GM23338 (cell line): ENCODE measurements around the gene TTBK2. TPM values are rescaled to one million over a fixed set of nuclear protein-coding genes. Genes with fewer than 3 reads are reported as not detected.

Experiments used
- ATAC-seq: fragments of 200-7000 bp; cut with Tn5 transposase; 3 replicates; pipeline ENCODE4 v1.9.1; 2020
- DNase-seq: peaks from one replicate; pipeline ENCODE4 v3.0.0-alpha.2; 2015; ENCODE audit warnings: low spot score
- H2AFZ ChIP-seq: fragments of 200-600 bp; sonication (generic); 2 replicates; pipeline ENCODE4 v1.8.0; 2016; ENCODE audit warnings: antibody characterized with exemption, mild to moderate bottlenecking, moderate library complexity
- H3F3A ChIP-seq: fragments of 200-600 bp; sonication (generic); replicated peaks from 2 replicates; pipeline ENCODE4 v1.8.0; 2017; ENCODE audit warnings: antibody characterized with exemption, mixed run types, low read depth
- H3K27ac ChIP-seq: fragments of 200-600 bp; sonication (generic); 2 replicates; pipeline ENCODE4 v1.6.1; 2016; ENCODE audit warnings: low read depth
- H3K27me3 ChIP-seq: fragments of 200-600 bp; sonication (generic); 2 replicates; pipeline ENCODE4 v1.8.0; 2016; ENCODE audit warnings: mild to moderate bottlenecking, mixed run types, moderate library complexity; ENCODE audit not compliant: insufficient read depth
- H3K36me3 ChIP-seq: fragments of 200-600 bp; sonication (generic); 2 replicates; pipeline ENCODE4 v1.8.0; 2016; ENCODE audit warnings: mild to moderate bottlenecking; ENCODE audit not compliant: insufficient read depth
- H3K4me1 ChIP-seq: fragments of 200-600 bp; sonication (generic); 2 replicates; pipeline ENCODE4 v1.8.0; 2016; ENCODE audit warnings: mild to moderate bottlenecking, moderate library complexity; ENCODE audit not compliant: insufficient read depth
- H3K4me2 ChIP-seq: fragments of 200-600 bp; sonication (generic); 2 replicates; pipeline ENCODE4 v1.7.1; 2017; ENCODE audit warnings: mixed run types
- H3K4me3 ChIP-seq: fragments of 200-600 bp; sonication (generic); 2 replicates; pipeline ENCODE4 v1.6.1; 2016; ENCODE audit warnings: mixed run types
- H3K79me2 ChIP-seq: fragments of 200-600 bp; sonication (generic); replicated peaks from 2 replicates; pipeline ENCODE4 v1.8.0; 2017; ENCODE audit warnings: mild to moderate bottlenecking; ENCODE audit not compliant: insufficient read depth
- H3K9me2 ChIP-seq: fragments of 200-600 bp; sonication (generic); 2 replicates; pipeline ENCODE4 v1.8.0; 2017; ENCODE audit not compliant: insufficient read depth
- H4K20me1 ChIP-seq: fragments of 200-600 bp; sonication (generic); replicated peaks from 2 replicates; pipeline ENCODE4 v1.8.0; 2017; ENCODE audit warnings: mild to moderate bottlenecking; ENCODE audit not compliant: insufficient read depth
- H3K27ac Mint-ChIP-seq: 2 replicates; pipeline ENCODE4 v1.8.0; 2020; ENCODE audit warnings: inconsistent platforms, mild to moderate bottlenecking, moderate library complexity, mixed read lengths
- H3K27me3 Mint-ChIP-seq: 3 replicates; pipeline ENCODE4 v1.8.0; 2022; ENCODE audit warnings: low read depth, mild to moderate bottlenecking, moderate library complexity, mixed read lengths, inconsistent platforms; ENCODE audit not compliant: insufficient read depth, poor library complexity
- H3K36me3 Mint-ChIP-seq: 3 replicates; pipeline ENCODE4 v1.8.0; 2021; ENCODE audit warnings: low read depth, mild to moderate bottlenecking, inconsistent platforms, moderate library complexity, mixed read lengths
- H3K4me1 Mint-ChIP-seq: 3 replicates; pipeline ENCODE4 v1.8.0; 2020; ENCODE audit warnings: mild to moderate bottlenecking, inconsistent platforms, mixed read lengths
- H3K4me3 Mint-ChIP-seq: 3 replicates; pipeline ENCODE4 v1.8.0; 2021; ENCODE audit warnings: moderate library complexity, mild to moderate bottlenecking, inconsistent platforms, mixed read lengths
- H3K9me3 Mint-ChIP-seq: 3 replicates; pipeline ENCODE4 v1.8.0; 2020; ENCODE audit warnings: moderate library complexity, mild to moderate bottlenecking, inconsistent platforms, mixed read lengths
- CREB1 ChIP-seq: fragments of 250-450 bp; sonication (Bioruptor Pico); IDR thresholded peaks from 2 replicates; pipeline ENCODE4 v1.5.0; 2020; ENCODE audit warnings: low read depth, mild to moderate bottlenecking, moderate library complexity
- EZH2 ChIP-seq: fragments of 200-600 bp; sonication (generic); IDR thresholded peaks from one replicate; pipeline ENCODE4 v1.8.0; 2017; ENCODE audit warnings: antibody characterized with exemption, mild to moderate bottlenecking, low read depth; ENCODE audit not compliant: unreplicated experiment
- EZH2phosphoT487 ChIP-seq: fragments of 200-600 bp; sonication (generic); IDR thresholded peaks from one replicate; pipeline ENCODE4 v1.8.1; 2018; ENCODE audit warnings: antibody characterized with exemption; ENCODE audit not compliant: unreplicated experiment
- JUNB ChIP-seq: IDR thresholded peaks from one replicate; pipeline ENCODE4 v1.6.1; 2016; ENCODE audit warnings: antibody characterized with exemption; ENCODE audit not compliant: unreplicated experiment
- POLR2AphosphoS5 ChIP-seq: IDR thresholded peaks from 2 replicates; pipeline ENCODE4 v1.6.1; 2016; ENCODE audit warnings: antibody characterized with exemption, low read depth
- STAT1 ChIP-seq: IDR thresholded peaks from one replicate; pipeline ENCODE4 v1.6.1; 2016; ENCODE audit warnings: antibody characterized with exemption; ENCODE audit not compliant: unreplicated experiment
- ZNF114 ChIP-seq: fragments of 250-450 bp; sonication (Bioruptor Pico); IDR thresholded peaks from 2 replicates; pipeline ENCODE4 v1.5.0; 2020; ENCODE audit warnings: mild to moderate bottlenecking, moderate library complexity
- ZNF331 ChIP-seq: fragments of 250-450 bp; sonication (Bioruptor Pico); IDR thresholded peaks from 2 replicates; pipeline ENCODE4 v1.5.0; 2020; ENCODE audit warnings: low read depth, mild to moderate bottlenecking, moderate library complexity
- polyA plus RNA-seq: library from polyadenylated mRNA; unstranded; fragments of >200 nt; fragmentation: Nextera tagmentation; extraction: Ambion mirVana; gene quantifications from 2 replicates; pipeline ENCODE4 v1.2.1, GENCODE V29; 2016
- total RNA-seq: library from RNA; depleted of rRNA; stranded (reverse); fragments of >200 nt; shearing (Covaris generic); gene quantifications from 2 replicates; pipeline ENCODE4 v1.2.3, GENCODE V29; 2014
- TF ChIP-seq, protein P1 (sequence below): IDR thresholded peaks from one replicate; pipeline ENCODE4 v1.6.1; 2018; ENCODE audit warnings: antibody characterized with exemption; ENCODE audit not compliant: unreplicated experiment
- TF ChIP-seq, protein P2 (sequence below), 2 experiments: fragments of 200-600 bp in 1 of 2; sonication (generic) in 1 of 2; conservative IDR thresholded peaks; 2 replicates each; pipeline versions ENCODE4 v1.5.1 to v1.6.1; 2016 to 2017; ENCODE audit warnings: antibody characterized with exemption in 2 of 2, low read depth in 2 of 2, mild to moderate bottlenecking in 2 of 2, moderate library complexity in 1 of 2
- TF ChIP-seq, protein P3 (sequence below): IDR thresholded peaks from 2 replicates; pipeline ENCODE4 v1.6.1; 2016; ENCODE audit warnings: antibody characterized with exemption

The TTBK2 gene
- total and polyA plus RNA-seq, 2 experiments from 2014 or later = 5.8 to 15.9 TPM

DNA sequence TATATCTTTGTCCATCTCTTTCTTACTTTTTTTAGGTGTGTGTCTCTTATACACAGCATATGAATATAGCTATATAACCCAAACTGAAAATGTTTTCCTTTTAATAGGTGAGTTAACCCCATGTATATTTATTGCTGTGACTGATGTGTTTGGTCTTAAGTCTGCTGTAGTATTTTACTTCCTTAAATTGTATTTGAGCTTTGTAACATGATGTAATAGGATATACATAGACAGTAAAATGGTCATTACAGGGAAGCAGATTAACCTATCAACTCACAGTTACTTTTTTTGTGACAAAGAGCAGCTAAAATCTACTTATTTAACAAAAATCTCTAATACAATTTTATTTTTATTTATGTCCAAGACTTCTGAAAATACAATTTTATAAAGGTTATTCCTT is 131.9 kb downstream of the TTBK2 start:
- Histone ChIP-seq H3K4me2 (no peak overlapping the region), H4K20me1 (no peaks in the 10 kb centered on the region; the same call in 1 of the 2 replicates), H3K79me2 (no peaks in the 10 kb centered on the region), H3K36me3 (no peaks in the 10 kb centered on the region; the same call in 1 of the 2 replicates), H3K27ac (no peak overlapping the region), H3K27me3 (no peaks in the 10 kb centered on the region), H3K4me3 (no peak overlapping the region), H3F3A (no peaks in the 10 kb centered on the region), H2AFZ (no peak overlapping the region), H3K9me2 (no peaks in the 10 kb centered on the region), H3K4me1 (no peaks in the 10 kb centered on the region)
- Mint-ChIP-seq H3K4me1 (peaks cover 5% of the 10 kb centered on the region; the same call in 2 of the 3 replicates), H3K27ac (no peak overlapping the region), H3K36me3 (no peaks in the 10 kb centered on the region), H3K4me3 (no peak overlapping the region), H3K9me3 (no peaks in the 10 kb centered on the region), H3K27me3 (no peaks in the 10 kb centered on the region)
- ATAC-seq (no peak), DNase-seq (no peak)
- TF ChIP-seq POLR2AphosphoS5 (no peak), EZH2 (no peak), STAT1 (no peak)

DNA sequence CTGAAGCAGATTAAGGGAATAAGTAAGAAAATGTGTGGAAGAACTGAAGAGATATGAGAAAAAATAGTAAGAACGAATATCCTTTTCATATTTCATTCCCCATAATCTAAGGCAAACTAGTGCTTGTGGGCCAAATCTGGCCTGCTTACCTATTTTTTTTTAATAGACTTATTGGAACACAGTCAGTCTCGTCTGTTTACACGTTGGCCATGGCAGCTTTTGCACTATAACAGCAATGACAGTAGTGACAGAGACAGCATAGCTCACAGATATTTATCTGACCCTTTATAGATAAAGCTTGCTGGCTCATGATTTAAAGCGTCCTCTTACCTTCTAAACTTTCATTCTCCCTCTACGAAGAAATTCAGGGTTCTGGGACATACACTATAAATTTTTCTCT is 133.6 kb downstream of the TTBK2 start:
- H3K4me2 ChIP-seq = no peak overlapping the region
- no peaks in the 10 kb centered on the region for H3K79me2 ChIP-seq
- no peak overlapping the region for H2AFZ ChIP-seq
- Mint-ChIP-seq H3K4me3 (no peak overlapping the region), H3K27me3 (no peaks in the 10 kb centered on the region), H3K27ac (no peak overlapping the region), H3K9me3 (no peaks in the 10 kb centered on the region), H3K4me1 (peaks cover 5% of the 10 kb centered on the region; the same call in 2 of the 3 replicates), H3K36me3 (no peaks in the 10 kb centered on the region; the same call in 2 of the 3 replicates)
- ATAC-seq = no peak
- no peaks in the 10 kb centered on the region for H3K9me2 ChIP-seq
- H3K27ac ChIP-seq = no peak overlapping the region
- H3F3A ChIP-seq = no peaks in the 10 kb centered on the region
- H4K20me1 ChIP-seq = no peaks in the 10 kb centered on the region; the same call in 1 of the 2 replicates
- no peak overlapping the region for H3K4me3 ChIP-seq
- no peaks in the 10 kb centered on the region for H3K36me3 ChIP-seq
- no peaks in the 10 kb centered on the region for H3K4me1 ChIP-seq
- no peaks in the 10 kb centered on the region for H3K27me3 ChIP-seq
- no peak for DNase-seq
- no peak for TF ChIP-seq STAT1
- TF ChIP-seq, protein P1, sequence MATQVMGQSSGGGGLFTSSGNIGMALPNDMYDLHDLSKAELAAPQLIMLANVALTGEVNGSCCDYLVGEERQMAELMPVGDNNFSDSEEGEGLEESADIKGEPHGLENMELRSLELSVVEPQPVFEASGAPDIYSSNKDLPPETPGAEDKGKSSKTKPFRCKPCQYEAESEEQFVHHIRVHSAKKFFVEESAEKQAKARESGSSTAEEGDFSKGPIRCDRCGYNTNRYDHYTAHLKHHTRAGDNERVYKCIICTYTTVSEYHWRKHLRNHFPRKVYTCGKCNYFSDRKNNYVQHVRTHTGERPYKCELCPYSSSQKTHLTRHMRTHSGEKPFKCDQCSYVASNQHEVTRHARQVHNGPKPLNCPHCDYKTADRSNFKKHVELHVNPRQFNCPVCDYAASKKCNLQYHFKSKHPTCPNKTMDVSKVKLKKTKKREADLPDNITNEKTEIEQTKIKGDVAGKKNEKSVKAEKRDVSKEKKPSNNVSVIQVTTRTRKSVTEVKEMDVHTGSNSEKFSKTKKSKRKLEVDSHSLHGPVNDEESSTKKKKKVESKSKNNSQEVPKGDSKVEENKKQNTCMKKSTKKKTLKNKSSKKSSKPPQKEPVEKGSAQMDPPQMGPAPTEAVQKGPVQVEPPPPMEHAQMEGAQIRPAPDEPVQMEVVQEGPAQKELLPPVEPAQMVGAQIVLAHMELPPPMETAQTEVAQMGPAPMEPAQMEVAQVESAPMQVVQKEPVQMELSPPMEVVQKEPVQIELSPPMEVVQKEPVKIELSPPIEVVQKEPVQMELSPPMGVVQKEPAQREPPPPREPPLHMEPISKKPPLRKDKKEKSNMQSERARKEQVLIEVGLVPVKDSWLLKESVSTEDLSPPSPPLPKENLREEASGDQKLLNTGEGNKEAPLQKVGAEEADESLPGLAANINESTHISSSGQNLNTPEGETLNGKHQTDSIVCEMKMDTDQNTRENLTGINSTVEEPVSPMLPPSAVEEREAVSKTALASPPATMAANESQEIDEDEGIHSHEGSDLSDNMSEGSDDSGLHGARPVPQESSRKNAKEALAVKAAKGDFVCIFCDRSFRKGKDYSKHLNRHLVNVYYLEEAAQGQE = no peak
- no peak for TF ChIP-seq EZH2phosphoT487
- no peak for TF ChIP-seq ZNF331
- no peak for TF ChIP-seq JUNB
- no peak for TF ChIP-seq CREB1 (CRISPR knock-in tag)
- TF ChIP-seq, protein P2, sequence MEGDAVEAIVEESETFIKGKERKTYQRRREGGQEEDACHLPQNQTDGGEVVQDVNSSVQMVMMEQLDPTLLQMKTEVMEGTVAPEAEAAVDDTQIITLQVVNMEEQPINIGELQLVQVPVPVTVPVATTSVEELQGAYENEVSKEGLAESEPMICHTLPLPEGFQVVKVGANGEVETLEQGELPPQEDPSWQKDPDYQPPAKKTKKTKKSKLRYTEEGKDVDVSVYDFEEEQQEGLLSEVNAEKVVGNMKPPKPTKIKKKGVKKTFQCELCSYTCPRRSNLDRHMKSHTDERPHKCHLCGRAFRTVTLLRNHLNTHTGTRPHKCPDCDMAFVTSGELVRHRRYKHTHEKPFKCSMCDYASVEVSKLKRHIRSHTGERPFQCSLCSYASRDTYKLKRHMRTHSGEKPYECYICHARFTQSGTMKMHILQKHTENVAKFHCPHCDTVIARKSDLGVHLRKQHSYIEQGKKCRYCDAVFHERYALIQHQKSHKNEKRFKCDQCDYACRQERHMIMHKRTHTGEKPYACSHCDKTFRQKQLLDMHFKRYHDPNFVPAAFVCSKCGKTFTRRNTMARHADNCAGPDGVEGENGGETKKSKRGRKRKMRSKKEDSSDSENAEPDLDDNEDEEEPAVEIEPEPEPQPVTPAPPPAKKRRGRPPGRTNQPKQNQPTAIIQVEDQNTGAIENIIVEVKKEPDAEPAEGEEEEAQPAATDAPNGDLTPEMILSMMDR (conservative IDR thresholded peaks at IDR 0.05; ENCODE audit: low read depth in 2 of 2) = no peak
- TF ChIP-seq ZNF114 (CRISPR knock-in tag) = no peak
- TF ChIP-seq, protein P3, sequence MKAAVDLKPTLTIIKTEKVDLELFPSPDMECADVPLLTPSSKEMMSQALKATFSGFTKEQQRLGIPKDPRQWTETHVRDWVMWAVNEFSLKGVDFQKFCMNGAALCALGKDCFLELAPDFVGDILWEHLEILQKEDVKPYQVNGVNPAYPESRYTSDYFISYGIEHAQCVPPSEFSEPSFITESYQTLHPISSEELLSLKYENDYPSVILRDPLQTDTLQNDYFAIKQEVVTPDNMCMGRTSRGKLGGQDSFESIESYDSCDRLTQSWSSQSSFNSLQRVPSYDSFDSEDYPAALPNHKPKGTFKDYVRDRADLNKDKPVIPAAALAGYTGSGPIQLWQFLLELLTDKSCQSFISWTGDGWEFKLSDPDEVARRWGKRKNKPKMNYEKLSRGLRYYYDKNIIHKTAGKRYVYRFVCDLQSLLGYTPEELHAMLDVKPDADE = no peak
